GM19099 (cell line): ENCODE results near the gene ODF4.
A peak's percentile ranks its signal among the peaks of the same experiment; 100 is the strongest.

Experiments
- POLR2A ChIP-seq: IDR thresholded peaks from 3 replicates; pipeline ENCODE4 v1.6.1; 2011; ENCODE audit warnings: low read depth; ENCODE audit not compliant: insufficient read length; ENCODE audit errors: extremely low read depth

Gene ODF4

GRCh38 chr17:8345951-8346665, 6.5 kb downstream of the ODF4 start:
- TF ChIP-seq POLR2A = no peak

- no peak for TF ChIP-seq POLR2A
These were observed 10.7 kb downstream of the ODF4 start for GRCh38 chr17:8350339-8350738.

- TF ChIP-seq POLR2A = no peak
These were observed 14.1 kb downstream of the ODF4 start for GRCh38 chr17:8353736-8354135.

- TF ChIP-seq POLR2A = no peak
These were observed 14.6 kb downstream of the ODF4 start for GRCh38 chr17:8354236-8354635.

- TF ChIP-seq POLR2A = no peak
These were observed 18.3 kb downstream of the ODF4 start for GRCh38 chr17:8357910-8358309.

GRCh38 chr17:8359769-8360168, 20.1 kb downstream of the ODF4 start:
- no peak for TF ChIP-seq POLR2A

GRCh38 chr17:8360260-8360659, 20.6 kb downstream of the ODF4 start:
- no peak for TF ChIP-seq POLR2A

- TF ChIP-seq POLR2A = no peak
These were observed 21.1 kb downstream of the ODF4 start for GRCh38 chr17:8360751-8361150.

GRCh38 chr17:8362651-8363332, 23.2 kb downstream of the ODF4 start:
- TF ChIP-seq POLR2A = no peak

GRCh38 chr17:8365143-8365542, 25.5 kb downstream of the ODF4 start:
- TF ChIP-seq POLR2A = no peak

- no peak for TF ChIP-seq POLR2A
These were observed 26.6 kb downstream of the ODF4 start for GRCh38 chr17:8366231-8366630.

GRCh38 chr17:8368193-8368592, 28.6 kb downstream of the ODF4 start:
- no peak for TF ChIP-seq POLR2A

- no peak for TF ChIP-seq POLR2A
These were observed 30.3 kb downstream of the ODF4 start for GRCh38 chr17:8369944-8370343.

GRCh38 chr17:8371786-8372185, 32.1 kb downstream of the ODF4 start:
- TF ChIP-seq POLR2A = no peak

GRCh38 chr17:8372422-8372821, 32.8 kb downstream of the ODF4 start:
- TF ChIP-seq POLR2A = no peak

- TF ChIP-seq POLR2A = no peak
These were observed 36.2 kb downstream of the ODF4 start for GRCh38 chr17:8375738-8376259.

GRCh38 chr17:8376271-8377067, 36.8 kb downstream of the ODF4 start, which contains the start of gene KRABD2:
Gene KRABD2 (minus strand): TSS chr17:8376704.
- peak; percentile 82 for TF ChIP-seq POLR2A
